Prostate gland (tissue), 2 donors: ENCODE results near the gene PPP3R2. TPM values are rescaled to one million over a fixed set of nuclear protein-coding genes. Genes with fewer than 3 reads are reported as not detected.

ENCODE experiments used
- DNase-seq: peaks from one replicate; pipeline ENCODE4 v3.0.0-alpha.2; 2019; ENCODE audit warnings: low spot score
- H3K27ac ChIP-seq, 2 donors: fragments of 200-600 bp; sonication (generic); 2 replicates each; pipeline ENCODE4 v1.5.1; 2017 to 2019
- H3K27me3 ChIP-seq: fragments of 200-600 bp; sonication (generic); replicated peaks from 2 replicates; pipeline ENCODE4 v1.5.1; 2019; ENCODE audit not compliant: insufficient read depth
- H3K36me3 ChIP-seq, 2 donors: fragments of 200-600 bp; sonication (generic); 1 replicate in 1 of 2; 2 replicates in 1 of 2; pipeline versions ENCODE4 v1.5.1 to v1.8.1; 2017 to 2019
- H3K4me1 ChIP-seq: fragments of 200-600 bp; sonication (generic); replicated peaks from 2 replicates; pipeline ENCODE4 v1.5.1; 2019
- H3K4me3 ChIP-seq, 2 donors: fragments of 200-600 bp; sonication (generic); 2 replicates each; pipeline ENCODE4 v1.5.1; 2017 to 2019
- H3K9me3 ChIP-seq: fragments of 200-600 bp; sonication (generic); 2 replicates; pipeline ENCODE4 v1.5.1; 2017
- CTCF ChIP-seq, 4 experiments: fragments of 200-600 bp in 2 of 4; fragments of 450-650 bp in 2 of 4; sonication (generic) in 2 of 4; IDR thresholded peaks; 1 replicate in 3 of 4; 2 replicates in 1 of 4; pipeline ENCODE4 v1.5.1; 2016 to 2019; ENCODE audit warnings: antibody characterized with exemption in 4 of 4, mild to moderate bottlenecking in 2 of 4, moderate library complexity in 2 of 4
- POLR2A ChIP-seq: fragments of 450-650 bp; IDR thresholded peaks from one replicate; pipeline ENCODE4 v1.6.1; 2016; ENCODE audit warnings: antibody characterized with exemption, mild to moderate bottlenecking
- POLR2AphosphoS5 ChIP-seq: sonication (generic); formaldehyde crosslinking; IDR thresholded peaks from one replicate; pipeline ENCODE4 v1.6.1; 2017; ENCODE audit warnings: antibody characterized with exemption
- WGBS: methylation state at CpG from one replicate; pipeline ENCODE4 v1.1.5; 2018; 5-methylcytosine and 5-hydroxymethylcytosine counted together
- intact Hi-C: fragments of 100-400 bp; cut with DNase I; formaldehyde crosslinking; loops from one replicate; pipeline ENCODE4 v1.14.2; 2022
- total RNA-seq, 2 donors: library from RNA; depleted of rRNA; stranded (reverse); fragments of >200 nt; gene quantifications; one replicate each; pipeline ENCODE4 v1.1.0, GENCODE V29; 2016

Gene PPP3R2
- total RNA-seq, 2 donors from 2014 or later: 3.3 TPM; not detected in 1

- Histone ChIP-seq H3K36me3 (no peaks in the 10 kb centered on the region), H3K9me3 (no peaks in the 10 kb centered on the region), H3K4me1 (no peaks in the 10 kb centered on the region), H3K4me3 (no peak overlapping the region), H3K27me3 (no peaks in the 10 kb centered on the region), H3K27ac (no peak overlapping the region)
- TF ChIP-seq CTCF (IDR thresholded peaks at IDR 0.05) (no peak), POLR2A (no peak), POLR2AphosphoS5 (no peak)
- no peak for DNase-seq
- intact Hi-C loops: no loop called here
- WGBS: 79% methylated on average over 1 of the region's 1 CpG
Observed at GRCh38 chr9:101626295-101626694, 31.5 kb upstream of the PPP3R2 start.

- no peaks in the 10 kb centered on the region for H3K4me1 ChIP-seq
- TF ChIP-seq POLR2AphosphoS5: no peak
- TF ChIP-seq POLR2A: no peak
- no peak for TF ChIP-seq CTCF (IDR thresholded peaks at IDR 0.05)
- intact Hi-C loops: no loop called here
- no peak overlapping the region for H3K27ac ChIP-seq
- DNase-seq: no peak
- H3K4me3 ChIP-seq: no peak overlapping the region
- 75% methylated on average over 2 of the region's 2 CpGs for WGBS
- no peaks in the 10 kb centered on the region for H3K36me3 ChIP-seq
- no peaks in the 10 kb centered on the region for H3K9me3 ChIP-seq
- no peaks in the 10 kb centered on the region for H3K27me3 ChIP-seq
Observed at GRCh38 chr9:101625876-101626275, 31.1 kb upstream of the PPP3R2 start.

- WGBS: 90% methylated on average over 1 of the region's 1 CpG
- H3K4me3 ChIP-seq: no peak overlapping the region
- H3K36me3 ChIP-seq: no peaks in the 10 kb centered on the region
- no peaks in the 10 kb centered on the region for H3K4me1 ChIP-seq
- H3K9me3 ChIP-seq: no peaks in the 10 kb centered on the region
- no peak overlapping the region for H3K27ac ChIP-seq
- no peaks in the 10 kb centered on the region for H3K27me3 ChIP-seq
- DNase-seq: no peak
- intact Hi-C loops: no loop called here
- TF ChIP-seq CTCF (IDR thresholded peaks at IDR 0.05) (no peak), POLR2AphosphoS5 (no peak), POLR2A (no peak)
Observed at GRCh38 chr9:101620452-101620851, 25.7 kb upstream of the PPP3R2 start.

- Histone ChIP-seq H3K27me3 (no peaks in the 10 kb centered on the region), H3K9me3 (no peaks in the 10 kb centered on the region), H3K36me3 (no peaks in the 10 kb centered on the region), H3K27ac (no peak overlapping the region), H3K4me3 (no peak overlapping the region), H3K4me1 (no peaks in the 10 kb centered on the region)
- DNase-seq: no peak
- intact Hi-C loops: no loop called here
- TF ChIP-seq CTCF (IDR thresholded peaks at IDR 0.05): no peak
- TF ChIP-seq POLR2A: no peak
- no peak for TF ChIP-seq POLR2AphosphoS5
Observed at GRCh38 chr9:101618698-101619097, 23.9 kb upstream of the PPP3R2 start.

- intact Hi-C loops: loop anchor here (10.0 kb wide), 1 partner anchor 129 kb away; the partner anchor contains the start of gene GRIN3A
- H3K27ac ChIP-seq: no peak overlapping the region
- TF ChIP-seq POLR2AphosphoS5: no peak
- TF ChIP-seq CTCF (IDR thresholded peaks at IDR 0.05): no peak
- TF ChIP-seq POLR2A: no peak
- H3K4me1 ChIP-seq: no peaks in the 10 kb centered on the region
- H3K27me3 ChIP-seq: no peaks in the 10 kb centered on the region
- H3K4me3 ChIP-seq: no peak overlapping the region
- H3K9me3 ChIP-seq: no peaks in the 10 kb centered on the region
- H3K36me3 ChIP-seq: no peaks in the 10 kb centered on the region
- 87% methylated on average over 3 of the region's 3 CpGs for WGBS
- no peak for DNase-seq
Observed at GRCh38 chr9:101605547-101605946, 10.8 kb upstream of the PPP3R2 start.
